Activated CD8-positive, alpha-beta memory T cell treated with anti-CD3 and anti-CD28 coated beads for 1 hour (primary cell): Measurements from ENCODE around the gene POLD2.

Source experiments
- DNase-seq, 2 donors: peaks; one replicate each; pipeline ENCODE4 v3.0.0-alpha.2; 2020; ENCODE audit warnings: low read depth in 1 of 2; ENCODE audit errors: extremely low read depth in 1 of 2

The POLD2 gene

DNA sequence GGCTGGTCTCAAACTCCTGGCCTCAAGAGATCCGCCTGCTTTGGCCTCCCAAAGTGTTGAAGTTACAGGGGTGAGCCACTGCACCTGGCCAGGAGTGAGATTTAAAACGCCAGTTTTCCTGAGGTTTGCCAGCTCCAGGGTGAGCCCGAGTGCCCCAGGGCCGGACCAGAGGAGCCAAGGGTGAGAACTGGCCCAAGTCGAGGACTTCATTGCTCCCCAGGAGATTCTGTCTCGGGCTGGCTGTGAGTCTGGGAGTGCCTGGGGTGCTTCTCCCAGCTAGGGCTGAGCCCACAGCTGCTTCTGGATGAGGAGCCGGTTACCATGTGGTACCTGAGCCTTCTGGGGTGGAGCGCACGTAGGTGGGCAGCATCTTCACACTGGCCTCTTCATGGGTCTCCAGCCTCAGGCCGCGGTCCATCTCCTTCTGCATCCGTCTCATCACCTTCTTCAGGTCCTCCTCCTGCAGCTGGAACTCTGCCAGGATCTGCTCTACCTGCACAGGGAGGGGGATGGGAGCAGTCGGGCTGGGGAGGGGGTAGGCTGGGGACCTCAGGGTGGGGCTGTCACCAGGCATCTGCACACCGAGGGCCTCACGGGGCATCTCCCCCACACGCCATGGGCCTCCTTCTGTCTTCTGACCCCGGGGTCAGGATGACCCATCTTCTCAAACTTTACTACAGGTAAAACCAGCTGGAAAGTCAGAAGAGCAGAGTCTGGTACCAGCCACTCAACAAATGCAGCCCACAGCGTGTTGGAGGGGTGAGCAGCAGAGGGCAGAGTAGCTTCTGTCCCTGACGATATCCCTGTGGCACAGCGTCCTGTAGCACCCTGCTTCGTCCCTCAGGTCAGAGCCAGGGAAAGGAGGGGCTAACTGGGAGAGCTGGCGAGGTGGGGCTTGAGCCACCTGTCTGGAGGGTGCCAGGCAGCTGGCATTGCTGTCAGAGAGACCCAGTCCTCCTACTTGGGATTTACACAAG, 29.9 kb upstream of the POLD2 start:
- DNase-seq = no peak

GRCh38 chr7:44151956-44152355, 28.6 kb upstream of the POLD2 start:
- no peak for DNase-seq

- DNase-seq = no peak
Observed at GRCh38 chr7:44150966-44151941, 27.9 kb upstream of the POLD2 start.

GRCh38 chr7:44150466-44150832, 27.1 kb upstream of the POLD2 start:
- no peak for DNase-seq

DNA sequence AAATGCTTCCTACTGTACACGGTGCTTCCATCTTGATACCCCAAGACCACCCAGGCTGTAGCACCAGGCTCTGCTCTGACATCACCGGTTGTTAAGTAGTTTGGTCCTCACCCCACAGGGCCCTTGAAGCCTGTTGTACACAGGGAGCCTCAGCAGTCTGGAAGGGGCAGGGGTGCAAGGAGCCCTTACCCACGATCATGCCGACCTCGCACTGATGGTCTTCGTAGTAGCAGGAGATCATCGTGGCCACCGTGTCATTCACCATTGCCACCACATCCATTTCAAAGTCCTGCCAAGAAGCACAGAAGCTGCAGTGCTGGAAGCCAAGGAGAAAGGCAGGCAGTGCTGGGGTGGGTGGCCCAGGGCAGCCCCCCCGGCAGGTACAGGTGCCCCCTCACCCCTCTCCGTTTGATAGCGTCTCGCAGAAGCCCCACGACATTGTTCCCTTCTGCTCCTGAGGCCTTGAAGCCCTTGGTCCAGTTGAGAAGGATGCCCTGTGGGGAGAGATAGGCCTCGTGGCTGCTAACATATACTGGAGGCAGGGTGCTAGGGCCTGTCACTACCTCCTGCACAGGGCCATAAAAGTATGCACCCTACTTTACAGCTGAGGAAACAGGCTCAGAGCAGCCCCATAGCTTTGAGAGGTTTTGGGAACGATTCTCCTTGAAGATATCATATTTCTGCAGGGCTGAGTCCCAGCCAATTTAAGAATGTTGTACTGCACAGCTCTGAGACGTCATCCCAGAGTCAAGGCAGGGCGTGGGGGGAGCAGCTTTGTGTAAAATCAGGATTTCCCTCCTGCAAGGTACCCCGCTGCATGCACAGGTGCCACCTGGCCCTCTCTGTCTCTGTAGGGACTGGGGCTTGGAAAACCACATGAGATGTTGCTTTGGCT, 26.5 kb upstream of the POLD2 start:
- DNase-seq = no peak

DNA sequence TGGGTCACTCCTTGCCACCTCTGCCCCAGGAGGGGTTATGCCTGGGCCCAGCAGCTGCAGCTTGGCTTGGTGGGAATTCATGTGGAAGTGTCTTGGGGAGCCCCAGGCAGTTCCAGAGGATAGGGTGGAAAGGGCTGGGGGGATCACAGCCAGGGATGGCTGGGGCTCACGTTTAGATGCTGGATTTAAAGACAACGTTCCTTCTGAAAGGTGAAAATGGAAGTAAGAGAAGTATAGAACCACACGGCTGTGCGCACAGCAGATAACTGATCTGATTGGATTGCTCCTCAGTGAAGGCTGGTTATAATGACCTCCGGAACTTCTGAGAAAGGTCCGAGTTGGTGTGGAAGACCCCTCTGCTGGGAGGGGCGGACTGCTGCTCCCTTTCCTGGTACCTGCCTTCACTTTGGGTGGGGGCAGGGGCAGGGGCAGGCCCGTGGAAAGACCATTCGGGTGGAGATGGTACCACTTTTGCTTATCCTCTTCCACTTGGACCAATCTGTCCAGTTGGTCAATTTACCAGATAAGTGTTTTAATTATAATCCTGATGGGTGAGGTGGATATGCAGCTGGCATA, 25.7 kb upstream of the POLD2 start:
- DNase-seq = no peak

DNA sequence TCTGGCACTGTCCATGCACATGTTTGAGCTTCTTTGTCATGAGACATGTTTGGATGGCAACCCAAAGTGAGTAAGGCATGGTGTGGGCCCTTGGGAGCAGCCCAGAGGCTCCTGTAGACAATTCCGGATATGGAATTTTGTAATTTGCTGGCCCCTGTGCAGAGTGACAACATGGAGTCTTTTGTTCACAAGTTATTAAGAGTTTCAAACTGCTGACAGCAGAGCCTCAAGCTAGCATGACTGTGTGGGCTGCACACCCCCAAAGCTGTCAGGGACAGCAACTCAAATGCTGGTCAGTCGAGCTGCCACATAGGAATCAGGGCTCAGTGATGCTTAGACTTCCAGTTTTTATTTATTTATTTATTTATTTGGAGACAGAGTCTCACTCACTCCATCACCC, 24.8 kb upstream of the POLD2 start:
- no peak for DNase-seq

GRCh38 chr7:44147026-44147991, 24.0 kb upstream of the POLD2 start:
- no peak for DNase-seq

GRCh38 chr7:44145969-44146911, 22.9 kb upstream of the POLD2 start:
- DNase-seq = peak; percentile 22 to 37

DNA sequence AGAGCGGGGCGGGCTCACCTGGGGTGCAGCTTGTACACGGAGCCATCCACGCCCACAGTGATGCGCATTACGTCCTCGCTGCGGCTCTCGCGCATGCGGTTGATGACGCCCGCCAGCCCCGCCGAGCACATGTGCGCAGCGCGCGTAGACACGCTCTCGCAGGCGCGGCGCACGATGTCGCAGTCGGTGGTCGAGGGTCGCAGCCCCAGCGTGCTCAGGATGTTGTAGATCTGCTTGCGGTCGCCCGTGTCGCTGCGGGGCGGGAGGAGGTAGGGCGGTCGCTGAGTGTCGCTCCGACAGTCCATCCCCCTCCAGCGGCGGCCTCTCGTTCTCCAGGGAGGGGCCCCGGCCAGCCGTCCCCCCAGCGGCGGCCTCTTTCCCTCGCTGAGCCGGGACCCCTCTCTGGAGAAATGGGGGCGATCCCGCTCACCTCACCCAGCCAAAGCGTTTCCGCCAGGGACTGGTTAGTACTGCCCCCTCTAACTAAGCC, 22.2 kb upstream of the POLD2 start:
- peak; percentile 16 to 33 for DNase-seq

- DNase-seq = no peak
Observed at GRCh38 chr7:44144968-44145478, 21.7 kb upstream of the POLD2 start.

- DNase-seq = no peak
Observed at GRCh38 chr7:44144426-44144967, 21.1 kb upstream of the POLD2 start.

- no peak for DNase-seq
Observed at GRCh38 chr7:44143646-44144250, 20.4 kb upstream of the POLD2 start.

DNA sequence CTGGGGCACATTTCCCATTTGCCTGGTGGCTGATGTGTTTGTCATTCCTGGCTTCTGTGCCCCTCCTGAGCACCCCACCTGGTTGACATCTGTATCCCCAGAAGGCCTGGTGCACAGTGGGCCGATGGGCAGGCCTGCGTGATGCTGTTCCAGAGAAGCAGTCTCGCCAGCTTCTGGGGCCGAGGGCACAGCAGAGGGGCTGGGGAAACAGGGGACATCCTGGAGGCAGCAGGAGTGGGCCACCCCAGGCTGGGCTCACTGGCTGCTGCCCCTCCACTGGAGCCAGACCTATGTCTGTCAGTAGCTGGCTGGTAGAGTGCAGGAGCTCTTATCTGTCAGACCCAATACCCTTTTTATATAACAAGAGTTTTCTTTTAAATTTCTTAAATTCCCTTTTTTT, 18.7 kb upstream of the POLD2 start:
- no peak for DNase-seq

GRCh38 chr7:44141221-44141850, 18.0 kb upstream of the POLD2 start, which contains the start of gene MYL7:
TSS of gene MYL7 (minus strand) at chr7:44141332. CDS start at chr7:44141305, 27 bp downstream.
- no peak for DNase-seq

DNA sequence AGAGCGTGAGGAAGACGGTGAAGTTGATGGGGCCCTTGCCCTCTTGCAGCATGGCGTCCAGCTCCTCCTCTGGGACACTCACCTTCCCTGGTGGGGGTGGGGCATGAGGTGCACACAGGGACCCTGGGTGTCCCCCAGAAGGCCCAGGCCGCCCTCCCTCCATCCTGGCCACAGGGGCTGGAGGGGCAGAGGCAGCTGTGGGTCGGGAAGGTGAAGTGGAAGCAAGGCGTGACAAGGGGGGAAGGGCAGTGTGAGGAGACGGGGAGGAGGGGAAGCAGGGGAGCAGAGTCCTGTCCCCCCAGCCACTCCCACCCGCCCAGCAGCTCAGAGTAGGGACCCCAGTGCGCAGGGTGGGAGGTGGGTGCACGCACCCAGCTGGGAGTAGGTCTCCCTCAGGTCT, 17.0 kb upstream of the POLD2 start:
- no peak for DNase-seq
